HK-2 (cell line): ENCODE data around the gene LDLRAD2.
"Not testable (repeated sequence)": the region's sequence is repeated elsewhere in the genome, so short reads cannot be mapped to it uniquely, and the experiment has no call there.

Experiments used
- DNase-seq: peaks from one replicate; pipeline ENCODE4 v3.0.0-alpha.2; 2018; ENCODE audit not compliant: unreplicated experiment

LDLRAD2 gene, protein sequence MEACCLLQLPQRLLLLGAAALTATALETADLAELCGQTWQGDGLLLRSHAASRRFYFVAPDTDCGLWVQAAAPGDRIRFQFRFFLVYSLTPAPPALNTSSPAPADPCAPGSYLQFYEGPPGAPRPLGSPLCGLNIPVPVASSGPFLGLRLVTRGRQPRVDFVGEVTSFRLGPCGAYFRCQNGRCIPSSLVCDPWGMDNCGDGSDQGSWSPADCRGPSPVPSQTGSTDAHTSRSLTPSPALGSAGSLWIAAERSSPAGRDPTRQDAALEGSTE

DNA sequence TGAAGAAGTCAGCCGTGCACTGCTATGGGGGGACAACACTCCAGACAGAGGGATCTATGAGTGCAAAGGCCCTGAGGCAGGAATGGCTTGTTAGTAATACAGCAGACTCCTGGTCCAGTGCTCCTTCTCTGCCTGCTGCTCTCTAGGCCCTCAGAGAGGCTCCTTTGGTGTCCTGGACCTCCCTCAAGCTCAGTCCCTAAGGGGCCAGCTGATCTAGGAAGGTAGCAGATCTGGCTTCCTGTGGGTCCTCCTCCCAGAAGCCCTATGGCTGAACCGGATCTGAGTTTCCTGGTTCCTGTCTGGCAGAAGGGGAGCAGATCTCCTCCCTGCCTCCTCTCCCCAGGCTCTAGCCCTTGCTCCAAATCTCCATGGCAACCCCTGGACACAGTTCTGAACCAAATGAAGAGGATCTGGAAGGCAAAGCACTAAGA lies at the start of gene LDLRAD2:
Gene LDLRAD2 (plus strand): TSS at position 391 of the 431 bp plus-strand sequence. CDS start 187 bp downstream, outside the sequence.
- DNase-seq = no peak

DNA sequence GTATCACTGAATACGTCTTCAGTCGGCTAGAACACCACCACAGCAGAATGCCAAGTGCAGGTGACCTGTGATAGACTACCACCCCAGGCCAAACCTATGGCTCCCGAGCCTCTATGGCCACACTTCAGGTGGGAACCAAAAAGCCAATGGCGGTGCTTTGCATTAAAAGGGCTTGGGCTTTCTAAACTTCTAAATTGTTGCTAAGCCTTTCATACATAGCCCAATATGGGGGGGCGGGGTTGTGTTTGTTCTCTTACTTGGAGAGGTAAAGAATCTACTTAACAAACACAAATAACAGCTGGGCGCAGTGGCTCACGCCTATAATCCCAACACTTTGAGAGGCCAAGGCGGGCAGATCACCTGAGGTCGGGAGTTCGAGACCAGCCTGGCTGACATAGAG lies 48.8 kb upstream of the LDLRAD2 start:
- DNase-seq = no peak

DNA sequence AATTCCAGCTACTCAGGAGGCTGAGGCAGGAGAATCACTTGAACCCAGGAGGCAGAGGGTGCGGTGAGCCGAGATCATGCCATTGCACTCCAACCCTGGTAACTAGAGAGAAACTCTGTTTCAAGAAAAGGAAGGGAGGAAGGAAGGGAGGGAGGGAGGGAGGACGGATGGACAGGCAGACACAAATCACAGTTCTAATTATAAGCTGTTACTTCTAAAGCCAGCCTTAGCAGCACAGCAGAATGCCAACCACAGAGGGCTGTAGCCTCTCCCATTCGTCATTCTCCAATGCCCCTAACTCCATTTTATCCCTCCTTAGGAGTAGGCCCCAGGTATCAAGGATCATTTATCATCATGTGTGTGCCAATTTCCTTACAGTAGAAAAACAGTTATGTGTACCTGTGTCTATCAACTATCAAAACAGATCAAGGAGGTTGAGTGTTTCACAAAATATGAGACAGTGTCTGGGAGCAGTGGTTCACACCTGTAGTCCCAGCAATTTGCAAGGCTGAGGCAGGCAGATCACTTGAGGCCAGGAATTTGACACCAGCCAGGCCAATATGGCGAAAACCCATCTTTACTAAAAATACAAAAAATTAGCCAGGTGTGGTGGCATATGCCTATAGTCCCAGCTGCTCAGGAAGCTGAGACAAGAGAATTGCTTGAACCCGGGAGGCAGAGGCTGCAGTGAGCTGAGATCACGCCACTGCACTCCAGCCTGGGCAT lies 48.2 kb upstream of the LDLRAD2 start:
- DNase-seq = no peak

DNA sequence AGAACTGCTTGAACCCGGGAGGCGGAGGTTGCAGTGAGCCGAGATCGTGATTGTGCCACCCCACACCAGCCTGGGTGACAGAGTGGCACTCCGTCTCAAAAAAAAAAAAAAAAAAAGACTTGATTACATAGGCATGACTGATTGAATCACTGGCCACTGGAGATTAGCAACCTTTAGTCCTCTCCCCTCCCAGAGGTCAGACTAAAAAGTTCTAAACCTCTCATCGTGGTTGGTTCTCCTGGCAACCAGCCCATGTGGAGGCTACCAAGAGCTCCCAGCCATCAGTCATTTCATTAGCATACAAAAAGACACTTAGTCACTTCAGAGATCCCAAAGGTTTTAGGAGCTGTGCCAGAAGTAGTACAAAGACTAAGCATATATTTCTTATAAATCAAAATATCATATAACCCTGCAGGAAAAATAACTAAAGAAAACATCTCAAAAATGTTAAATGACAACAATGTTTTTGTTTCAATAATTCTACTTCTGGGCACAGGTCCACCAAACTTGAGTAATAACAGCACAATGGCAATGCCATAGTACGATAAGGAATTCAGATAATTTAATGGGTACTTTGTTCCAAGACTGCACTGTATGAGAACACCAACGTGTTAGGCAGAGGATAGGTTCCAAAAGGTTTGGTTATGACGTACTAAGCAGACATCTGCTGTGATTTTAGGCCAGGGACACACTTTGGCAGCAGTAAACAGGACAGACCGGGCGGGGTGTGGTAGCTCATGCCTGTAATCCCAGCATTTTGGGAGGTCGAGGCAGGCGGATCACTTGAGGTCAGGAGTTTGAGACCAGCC lies 47.2 kb upstream of the LDLRAD2 start:
- DNase-seq = peak; percentile 56

DNA sequence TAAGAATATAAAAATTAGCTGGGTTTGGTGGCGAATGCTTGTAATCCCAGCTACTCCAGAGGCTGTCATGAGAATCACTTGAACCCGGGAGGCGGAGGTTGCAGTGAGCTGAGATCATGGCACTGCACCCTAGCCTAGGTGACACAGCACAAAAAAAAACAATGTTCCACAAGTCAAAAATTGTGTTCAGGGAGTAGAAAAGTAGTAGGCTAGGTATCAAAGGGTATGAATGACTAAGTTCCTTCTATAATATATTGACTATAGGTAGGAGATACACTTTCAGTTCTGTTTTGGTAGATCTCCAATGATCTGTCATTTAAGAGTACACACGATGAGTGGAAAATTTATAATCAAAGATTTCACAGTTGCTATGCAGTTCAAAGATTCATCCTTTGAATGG lies 45.9 kb upstream of the LDLRAD2 start:
- no peak for DNase-seq

DNA sequence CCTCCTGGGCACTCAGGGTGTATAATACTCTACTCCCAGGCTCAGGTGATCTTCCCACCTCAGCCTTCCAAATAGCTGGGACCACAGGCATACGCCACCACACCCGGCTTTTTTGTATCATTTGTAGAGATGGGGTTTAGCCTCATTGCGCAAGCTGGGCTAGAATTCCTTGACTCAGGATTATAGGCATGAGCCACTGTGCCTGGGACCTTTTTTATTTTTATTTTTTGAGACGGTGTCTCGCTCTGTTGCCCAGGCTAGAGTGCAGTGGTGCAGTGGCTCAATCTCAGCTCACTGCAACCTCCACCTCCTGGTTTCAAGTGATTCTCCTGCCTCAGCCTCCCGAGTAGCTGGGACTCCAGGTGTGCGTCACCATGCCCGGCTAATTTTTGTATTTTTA lies 45.0 kb upstream of the LDLRAD2 start:
- DNase-seq = not testable (repeated sequence)

DNA sequence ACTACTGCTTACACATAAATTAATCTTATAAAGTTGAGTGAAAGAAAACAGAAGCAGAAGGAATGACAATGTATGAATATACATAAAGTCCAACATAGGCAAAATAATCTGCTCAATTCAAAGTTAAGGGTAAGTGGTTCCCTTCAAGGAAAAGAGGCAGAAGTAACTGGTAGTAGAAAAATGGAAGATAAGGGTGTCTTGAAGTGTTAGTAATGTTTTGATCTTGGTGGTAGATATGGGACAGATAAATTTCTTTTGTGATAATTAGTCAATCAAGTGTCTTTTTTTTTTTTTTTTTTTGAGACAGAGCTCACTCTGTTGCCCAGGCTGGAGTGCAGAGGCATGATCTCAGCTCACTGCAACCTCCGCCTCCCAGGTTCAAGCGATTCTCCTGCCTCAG lies 41.9 kb upstream of the LDLRAD2 start:
- no peak for DNase-seq

DNA sequence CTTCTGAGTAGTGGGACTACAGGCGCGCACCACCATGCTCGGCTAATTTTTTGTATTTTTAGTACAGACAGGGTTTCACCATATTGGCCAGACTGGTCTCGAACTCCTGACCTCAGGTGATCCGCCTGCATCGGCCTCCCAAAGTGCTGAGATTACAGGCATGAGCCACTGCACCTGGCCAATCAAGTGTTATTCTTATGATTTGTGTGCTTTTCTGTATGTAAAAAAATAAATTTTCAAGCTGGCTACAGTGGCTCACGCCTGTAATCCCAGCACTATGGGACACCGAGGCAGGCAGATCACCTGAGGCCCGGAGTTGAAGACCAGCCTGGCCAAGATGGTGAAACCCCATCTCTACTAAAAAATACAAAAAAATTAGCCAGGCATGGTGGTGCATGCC lies 41.5 kb upstream of the LDLRAD2 start:
- DNase-seq = not testable (repeated sequence)

DNA sequence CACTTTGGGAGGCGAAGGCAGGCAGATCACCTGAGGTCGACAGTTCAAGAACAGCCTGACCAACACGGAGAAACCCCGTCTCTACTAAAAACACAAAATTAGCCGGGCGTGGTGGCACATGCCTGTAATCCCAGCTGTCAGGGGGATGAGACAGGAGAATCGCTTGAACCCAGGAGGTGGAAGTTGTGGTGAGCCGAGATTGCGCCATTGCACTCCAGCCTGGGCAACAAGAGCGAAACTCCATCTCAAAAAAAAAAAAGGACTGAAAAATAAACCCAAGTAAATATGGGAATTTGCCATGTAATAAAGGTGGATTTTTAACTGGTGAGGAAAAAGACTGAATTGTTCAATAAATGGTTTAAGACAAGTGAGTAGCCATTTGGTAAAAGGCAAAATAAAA lies 40.4 kb upstream of the LDLRAD2 start:
- DNase-seq = not testable (repeated sequence)

DNA sequence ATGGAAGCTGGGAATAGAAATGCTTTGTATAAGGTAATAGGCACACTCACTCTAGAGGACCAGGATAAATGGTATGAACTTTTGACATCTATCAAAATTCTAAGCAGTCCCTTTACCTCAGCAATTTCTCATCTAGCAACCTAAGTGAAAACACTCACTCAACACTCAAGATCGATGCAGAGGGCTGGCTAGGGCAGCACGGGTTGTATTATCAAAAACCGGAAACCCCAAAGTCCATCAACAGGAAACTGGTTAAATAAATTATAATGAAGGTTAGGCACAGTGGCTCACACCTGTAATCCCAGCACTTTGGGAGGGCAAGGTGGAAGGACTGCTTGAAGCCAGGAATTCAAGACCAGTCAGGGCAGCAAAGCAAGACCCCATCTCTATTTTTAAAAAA lies 38.5 kb upstream of the LDLRAD2 start:
- DNase-seq = no peak

DNA sequence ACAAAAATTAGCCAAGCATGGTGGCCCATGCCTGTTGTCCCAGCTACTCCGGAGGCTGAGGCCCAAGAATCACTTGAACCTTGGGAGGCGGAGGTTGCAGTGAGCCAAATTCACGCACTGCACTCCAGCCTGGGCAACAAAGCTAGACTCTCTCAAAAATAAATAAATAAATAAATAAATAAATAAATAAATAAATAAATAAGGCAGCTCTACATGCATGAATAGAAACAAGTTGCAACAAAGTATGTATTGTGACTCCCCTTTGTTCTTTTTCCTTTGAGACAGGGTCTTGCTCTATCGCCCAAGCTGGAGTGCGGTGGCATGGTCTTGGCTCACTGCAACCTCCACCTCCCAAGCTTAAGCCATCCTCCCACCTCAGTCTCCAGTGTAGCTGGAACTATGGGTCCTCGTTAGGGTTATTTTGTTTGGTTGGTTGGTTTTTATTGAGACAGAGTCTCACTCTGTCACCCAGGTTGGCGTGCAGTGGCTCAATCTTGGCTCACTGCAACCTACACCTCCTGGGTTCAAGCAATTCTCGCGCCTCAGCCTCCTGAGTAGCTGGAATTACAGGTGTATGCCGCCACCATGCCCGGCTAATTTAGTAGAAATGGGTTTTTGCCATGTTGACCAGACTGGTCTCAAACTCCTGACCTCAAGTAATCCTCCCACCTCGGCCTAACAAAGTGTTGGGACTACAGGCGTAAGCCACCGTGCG lies 37.1 kb upstream of the LDLRAD2 start:
- no peak for DNase-seq

DNA sequence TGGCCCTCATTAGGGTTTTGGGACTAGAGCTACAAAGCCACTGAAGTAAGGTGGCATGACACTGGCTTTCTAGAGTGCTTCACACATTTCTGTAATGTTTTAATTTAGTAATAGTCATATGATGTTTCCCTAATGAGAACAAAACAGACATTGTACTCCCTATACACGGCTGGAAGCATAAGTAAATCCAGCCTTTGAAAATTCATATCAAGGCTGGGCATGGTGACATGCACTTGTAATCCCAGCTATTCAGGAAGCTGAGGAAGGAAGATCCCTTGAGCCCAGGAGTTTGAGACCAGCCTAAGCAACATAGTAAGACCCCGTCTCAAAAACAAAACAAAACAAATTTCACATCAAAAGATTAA lies 36.5 kb upstream of the LDLRAD2 start:
- DNase-seq = no peak

DNA sequence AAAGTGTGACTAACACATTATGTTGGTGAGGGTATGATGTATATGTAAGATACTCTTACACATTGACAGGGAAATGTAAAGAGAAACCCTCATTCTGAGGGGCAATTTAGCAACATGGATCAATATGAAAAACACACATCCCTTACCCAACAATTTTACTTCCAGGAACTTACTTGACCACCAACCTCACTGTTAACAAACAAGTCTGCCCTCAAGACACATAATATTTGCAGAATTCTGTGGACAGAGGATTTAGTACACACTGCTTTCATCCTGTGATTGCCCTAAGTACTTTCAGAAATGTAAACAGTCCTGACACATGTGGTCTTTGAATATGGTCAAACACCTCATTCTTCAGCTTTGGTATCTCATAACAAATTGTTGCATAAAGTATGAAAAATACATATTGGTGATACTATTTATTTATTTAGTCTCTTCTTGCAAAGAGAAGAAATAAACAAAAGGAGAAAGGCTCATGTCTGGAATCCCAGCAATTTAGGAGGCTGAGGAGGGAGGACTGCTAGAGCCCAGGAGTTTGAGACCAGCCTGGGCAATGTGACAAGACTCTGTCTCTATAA lies 36.0 kb upstream of the LDLRAD2 start:
- DNase-seq = no peak

DNA sequence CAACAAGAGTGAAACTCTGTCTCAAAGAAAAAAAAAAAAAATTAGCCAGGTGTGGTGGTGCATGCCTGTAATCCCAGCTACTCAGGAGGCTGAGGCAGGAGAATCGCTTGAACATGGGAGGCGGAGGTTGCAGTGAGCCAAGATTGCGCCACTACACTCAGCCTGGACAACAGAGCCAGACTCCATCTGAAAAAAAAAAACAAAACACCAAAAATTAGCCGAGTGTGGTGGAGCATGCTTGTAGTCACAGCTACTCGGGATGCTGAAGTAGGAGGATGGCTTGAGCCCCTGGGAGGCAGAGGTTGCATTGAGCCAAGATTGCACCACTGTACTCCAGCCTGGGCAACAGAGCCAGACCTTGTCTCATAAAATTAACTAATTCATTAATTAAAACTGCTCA lies 35.1 kb upstream of the LDLRAD2 start:
- DNase-seq = not testable (repeated sequence)

DNA sequence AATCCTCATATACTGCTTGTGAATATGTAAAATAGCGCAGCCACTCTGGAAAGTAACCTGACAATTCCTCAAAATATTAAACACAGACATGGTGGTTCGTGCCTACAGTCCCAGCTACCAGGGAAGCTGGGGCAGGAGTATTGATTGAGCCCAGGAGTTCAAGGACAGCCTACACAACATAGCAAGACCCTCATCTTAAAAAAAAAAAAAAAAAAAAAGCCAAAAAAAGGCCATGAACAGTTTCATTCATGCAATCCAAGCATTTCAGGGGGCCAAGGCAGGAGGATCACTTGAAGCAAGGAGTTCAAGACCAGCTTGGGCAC lies 33.7 kb upstream of the LDLRAD2 start:
- DNase-seq = no peak

DNA sequence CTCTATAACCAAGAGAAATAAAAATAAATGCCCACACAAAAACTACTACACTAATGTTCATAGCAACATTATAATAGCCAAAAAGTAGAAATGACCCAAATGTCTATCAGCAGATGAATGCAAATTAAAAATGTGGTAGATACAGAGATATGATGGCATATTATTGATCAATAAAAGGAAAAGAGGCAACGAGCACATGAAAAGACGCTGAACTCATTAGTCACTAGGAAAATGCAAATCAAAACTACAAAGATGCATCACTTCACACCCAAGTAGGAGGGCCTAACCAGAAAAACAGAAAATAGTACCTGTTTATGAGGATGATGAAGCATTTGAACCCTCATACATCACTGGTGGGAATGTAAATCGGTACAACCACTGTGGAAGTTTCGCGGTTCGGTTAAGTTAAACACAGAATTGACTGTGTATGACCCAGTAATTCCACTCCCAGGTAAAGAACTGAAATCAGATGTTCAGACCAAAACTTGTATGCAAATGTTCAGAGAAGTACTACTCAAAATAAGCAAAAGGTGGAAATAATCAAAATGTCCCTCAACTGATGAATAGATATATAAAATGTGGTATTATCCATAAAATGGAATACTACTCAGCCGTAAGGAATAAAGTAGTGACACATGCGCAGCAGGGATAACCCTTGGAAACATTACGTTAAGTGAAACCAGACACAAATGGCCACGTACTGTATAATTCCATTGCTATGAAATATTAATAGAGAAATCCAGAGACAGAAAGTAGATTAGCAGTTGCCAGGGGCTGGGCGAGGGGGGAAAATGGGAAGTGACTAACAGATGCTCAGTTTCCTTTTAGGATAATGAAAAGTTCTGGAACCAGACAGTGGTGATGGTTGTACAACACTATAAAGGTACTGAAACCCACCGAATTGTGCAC lies 32.2 kb upstream of the LDLRAD2 start:
- DNase-seq = no peak

DNA sequence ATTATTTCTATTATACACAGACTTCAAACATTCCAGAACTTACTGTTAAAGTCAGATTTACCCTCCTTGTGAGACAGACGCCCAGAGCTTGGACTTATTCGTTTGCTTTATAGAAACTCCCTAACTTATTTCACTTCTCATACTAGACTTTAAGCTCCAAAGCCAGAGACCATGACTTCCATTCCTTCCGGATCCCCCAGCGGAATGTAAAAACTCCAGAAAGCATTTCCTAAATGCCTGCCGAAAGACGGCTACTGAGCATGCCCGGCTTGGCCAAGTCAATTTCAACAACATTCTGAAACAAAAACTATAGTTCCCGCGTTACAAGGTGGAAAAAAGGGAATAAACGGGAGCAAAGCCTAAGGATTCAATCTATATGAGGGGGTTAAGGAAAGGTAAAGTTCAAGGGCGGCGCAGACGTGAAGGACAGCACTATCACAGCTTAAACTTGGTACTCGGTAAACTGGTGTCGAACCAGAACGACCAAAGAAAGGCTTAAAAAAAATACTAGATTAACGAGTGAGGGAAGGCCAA lies 30.2 kb upstream of the LDLRAD2 start:
- peak; percentile 30 for DNase-seq

DNA sequence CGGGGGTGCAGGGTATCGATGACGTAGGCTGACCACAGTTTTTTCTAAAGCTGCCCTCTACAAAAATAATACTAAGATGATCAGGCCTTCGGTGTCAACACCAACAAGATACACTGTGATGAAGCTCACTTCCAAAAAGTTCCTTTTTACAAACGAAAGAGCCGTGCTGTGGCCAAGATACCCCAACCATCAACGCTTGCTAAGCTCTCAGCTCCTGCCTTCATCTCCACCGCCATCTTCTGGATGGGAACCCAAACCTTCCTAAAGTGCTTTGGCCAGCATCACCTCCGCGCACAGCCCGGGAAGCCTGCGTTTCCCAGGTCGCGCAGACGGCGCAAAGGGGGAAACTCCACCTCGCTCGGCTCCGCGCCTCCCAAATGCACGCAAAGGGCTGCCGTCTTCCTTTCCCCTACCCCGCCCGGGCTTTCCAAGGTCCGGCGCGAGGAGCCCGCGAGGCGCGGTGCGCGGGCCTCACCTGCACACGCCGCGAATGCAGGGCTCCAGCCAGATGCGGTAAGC lies 29.7 kb upstream of the LDLRAD2 start:
- peak; percentile 59 for DNase-seq

DNA sequence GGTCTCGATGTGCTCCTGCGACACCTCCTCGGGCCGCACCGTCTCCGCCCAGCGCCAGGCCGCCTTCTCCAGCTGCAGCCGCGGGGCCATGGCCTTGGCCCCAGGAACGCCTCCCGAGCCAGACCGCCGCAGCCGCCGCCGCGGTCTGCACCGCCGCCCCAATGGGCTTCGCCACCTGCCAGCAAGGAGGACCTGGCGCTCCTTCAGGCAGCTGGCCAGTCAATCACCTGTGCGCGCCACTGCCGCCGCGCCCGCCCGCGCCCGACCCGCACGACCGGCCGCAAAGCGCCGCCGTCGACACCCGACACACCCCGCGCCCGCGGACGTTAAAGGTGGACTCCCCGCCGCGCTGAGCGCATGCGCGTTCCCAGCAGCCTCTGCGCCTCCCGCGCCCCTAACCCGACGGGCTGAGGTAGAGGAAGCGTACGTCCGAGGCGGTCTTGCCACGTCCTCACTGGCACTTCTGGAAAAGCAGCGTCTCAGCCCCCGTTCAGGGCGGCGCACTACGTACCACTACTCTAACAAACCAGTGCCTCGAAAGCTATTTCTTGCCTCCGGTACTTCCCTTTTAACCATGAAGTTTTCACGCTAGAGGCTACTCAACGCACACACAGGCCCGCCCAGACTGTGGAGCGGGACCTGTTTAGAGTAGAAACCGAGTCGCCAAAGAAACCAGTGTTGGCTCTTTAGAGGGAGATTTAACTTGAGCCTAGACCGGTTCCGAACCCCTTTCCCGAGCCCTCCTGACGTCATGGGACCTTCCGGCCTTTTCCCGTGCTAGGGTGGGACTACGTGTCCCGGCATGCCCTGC lies 29.0 kb upstream of the LDLRAD2 start, which contains the start of gene USP48:
Gene USP48 (minus strand): TSS at position 282 of the 811 bp plus-strand sequence. CDS start 192 bp downstream, at position 90.
- peak; percentile 96 for DNase-seq
